H9 (cell line): Measurements from ENCODE around the gene DLL4. TPM values are rescaled to one million over a fixed set of nuclear protein-coding genes. Genes with fewer than 3 reads are reported as not detected.
A peak's percentile ranks its signal among the peaks of the same experiment; 100 is the strongest.

ENCODE experiments used
- DNase-seq: peaks from one replicate; pipeline ENCODE4 v3.0.0-alpha.2; 2017
- H2AFZ ChIP-seq: one replicate; pipeline ENCODE4 v1.6.1; 2013; ENCODE audit warnings: mild to moderate bottlenecking, low read length, control low read depth, moderate library complexity
- H2AK5ac ChIP-seq: 2 replicates; pipeline ENCODE4 v1.6.1; 2013; ENCODE audit warnings: low read length, control low read depth, mixed read lengths; ENCODE audit not compliant: insufficient read length
- H2BK120ac ChIP-seq: one replicate; pipeline ENCODE4 v1.6.1; 2013; ENCODE audit warnings: low read depth, mild to moderate bottlenecking, low read length, control low read depth, inconsistent platforms; ENCODE audit not compliant: poor library complexity, severe bottlenecking
- H2BK12ac ChIP-seq: 2 replicates; pipeline ENCODE4 v1.6.1; 2013; ENCODE audit warnings: low read length, control low read depth, mixed read lengths, low read depth; ENCODE audit not compliant: insufficient read length
- H2BK15ac ChIP-seq: 2 replicates; pipeline ENCODE4 v1.6.1; 2013; ENCODE audit warnings: low read depth, low read length, control low read depth
- H2BK20ac ChIP-seq: one replicate; pipeline ENCODE4 v1.6.1; 2013; ENCODE audit warnings: low read depth, mild to moderate bottlenecking, low read length, control low read depth, inconsistent platforms; ENCODE audit not compliant: poor library complexity, severe bottlenecking
- H2BK5ac ChIP-seq: 2 replicates; pipeline ENCODE4 v1.6.1; 2013; ENCODE audit warnings: low read length, control low read depth, mixed read lengths; ENCODE audit not compliant: insufficient read length
- H3K14ac ChIP-seq: 2 replicates; pipeline ENCODE4 v1.6.1; 2013; ENCODE audit warnings: low read length, control low read depth; ENCODE audit not compliant: insufficient read depth
- H3K18ac ChIP-seq: 2 replicates; pipeline ENCODE4 v1.6.1; 2013; ENCODE audit warnings: low read depth, mild to moderate bottlenecking, mixed read lengths, low read length, control low read depth; ENCODE audit not compliant: insufficient read length
- H3K23ac ChIP-seq: 2 replicates; pipeline ENCODE4 v1.6.1; 2013; ENCODE audit warnings: low read length, control low read depth, mixed read lengths, low read depth; ENCODE audit not compliant: insufficient read length
- H3K23me2 ChIP-seq: 2 replicates; pipeline ENCODE4 v1.6.1; 2013; ENCODE audit warnings: low read depth, mild to moderate bottlenecking, mixed read lengths, low read length, control low read depth; ENCODE audit not compliant: insufficient read length, poor library complexity, severe bottlenecking
- H3K27ac ChIP-seq: 2 replicates; pipeline ENCODE4 v1.5.1; 2013; ENCODE audit warnings: low read length, control low read depth, mixed read lengths, low read depth; ENCODE audit not compliant: insufficient read length
- H3K27me3 ChIP-seq: 2 replicates; pipeline ENCODE4 v1.6.1; 2013; ENCODE audit warnings: low read length, control low read depth, inconsistent platforms; ENCODE audit not compliant: insufficient read depth
- H3K4ac ChIP-seq: 2 replicates; pipeline ENCODE4 v1.6.1; 2013; ENCODE audit warnings: low read depth, mild to moderate bottlenecking, control low read depth, inconsistent platforms, low read length, moderate library complexity
- H3K4me1 ChIP-seq: 2 replicates; pipeline ENCODE4 v1.6.1; 2013; ENCODE audit warnings: low read length, control low read depth, inconsistent platforms; ENCODE audit not compliant: insufficient read depth
- H3K4me2 ChIP-seq: 2 replicates; pipeline ENCODE4 v1.6.1; 2013; ENCODE audit warnings: low read length, control low read depth, mixed read lengths; ENCODE audit not compliant: insufficient read length, insufficient read depth
- H3K56ac ChIP-seq: 2 replicates; pipeline ENCODE4 v1.6.1; 2013; ENCODE audit warnings: low read depth, mild to moderate bottlenecking, mixed read lengths, low read length, control low read depth; ENCODE audit not compliant: insufficient read length
- H3K79me1 ChIP-seq: 2 replicates; pipeline ENCODE4 v1.6.1; 2013; ENCODE audit warnings: low read depth, mild to moderate bottlenecking, moderate library complexity, low read length, control low read depth, inconsistent platforms; ENCODE audit not compliant: insufficient read depth, poor library complexity, severe bottlenecking
- H3K79me2 ChIP-seq: 2 replicates; pipeline ENCODE4 v1.6.1; 2013; ENCODE audit warnings: low read length, control low read depth, inconsistent platforms; ENCODE audit not compliant: insufficient read depth
- H3K9ac ChIP-seq: 2 replicates; pipeline ENCODE4 v1.6.1; 2013; ENCODE audit warnings: low read length, control low read depth, mixed read lengths; ENCODE audit not compliant: insufficient read length; ENCODE audit errors: extremely low read depth
- H3K9me3 ChIP-seq: one replicate; pipeline ENCODE4 v1.6.1; 2013; ENCODE audit warnings: low read depth, low read length, inconsistent platforms; ENCODE audit not compliant: control insufficient read depth
- H3T11ph ChIP-seq: one replicate; pipeline ENCODE4 v1.6.1; 2013; ENCODE audit warnings: mild to moderate bottlenecking, low read length, control low read depth, inconsistent platforms
- H4K20me1 ChIP-seq: one replicate; pipeline ENCODE4 v1.6.1; 2013; ENCODE audit not compliant: control insufficient read depth, insufficient read length, insufficient read depth
- H4K5ac ChIP-seq: 2 replicates; pipeline ENCODE4 v1.6.1; 2013; ENCODE audit warnings: low read depth, mild to moderate bottlenecking, mixed read lengths, low read length, control low read depth; ENCODE audit not compliant: insufficient read length
- H4K8ac ChIP-seq: replicated peaks from 2 replicates; pipeline ENCODE4 v1.6.1; 2013; ENCODE audit warnings: low read length, control low read depth, mixed read lengths, low read depth; ENCODE audit not compliant: insufficient read length
- H4K91ac ChIP-seq: 2 replicates; pipeline ENCODE4 v1.6.1; 2013; ENCODE audit warnings: low read depth, mild to moderate bottlenecking, moderate library complexity, mixed read lengths, low read length, control low read depth; ENCODE audit not compliant: insufficient read length
- H3K27ac Mint-ChIP-seq, 3 experiments: 2 replicates in 2 of 3; 3 replicates in 1 of 3; pipeline ENCODE4 v1.8.0; 2020 to 2021; ENCODE audit warnings: mixed read lengths in 3 of 3, mild to moderate bottlenecking in 1 of 3, moderate library complexity in 1 of 3
- H3K27me3 Mint-ChIP-seq: 2 replicates; pipeline ENCODE4 v1.8.0; 2021; ENCODE audit warnings: low read depth, mild to moderate bottlenecking, moderate library complexity, mixed read lengths
- H3K36me3 Mint-ChIP-seq, 3 experiments: 2 replicates in 2 of 3; 3 replicates in 1 of 3; pipeline ENCODE4 v1.8.0; 2020 to 2021; ENCODE audit warnings: low read depth in 3 of 3, mixed read lengths in 3 of 3; ENCODE audit not compliant: insufficient read depth in 1 of 3
- H3K4me1 Mint-ChIP-seq, 2 experiments: 2 replicates each; pipeline ENCODE4 v1.8.0; 2020; ENCODE audit warnings: mixed read lengths in 2 of 2
- H3K4me3 Mint-ChIP-seq, 2 experiments: 2 replicates in 1 of 2; 3 replicates in 1 of 2; pipeline ENCODE4 v1.8.0; 2020 to 2021; ENCODE audit warnings: mild to moderate bottlenecking in 2 of 2, mixed read lengths in 2 of 2, moderate library complexity in 1 of 2
- H3K9me3 Mint-ChIP-seq, 2 experiments: 2 replicates in 1 of 2; 3 replicates in 1 of 2; pipeline ENCODE4 v1.8.0; 2020; ENCODE audit warnings: mild to moderate bottlenecking in 2 of 2, mixed read lengths in 2 of 2, moderate library complexity in 1 of 2
- CTCF ChIP-seq: fragments of 200-600 bp; sonication (generic); conservative IDR thresholded peaks from 3 replicates; pipeline ENCODE4 v1.8.0; 2021; ENCODE audit warnings: antibody characterized with exemption, mild to moderate bottlenecking
- WGBS: extraction: QIAGEN DNeasy Blood & Tissue Kit; methylation state at CpG from one replicate; pipeline ENCODE4 v1.1.7; 2013; ENCODE audit warnings: missing lambda C conversion rate, low lambda C conversion rate, mixed read lengths; ENCODE audit not compliant: insufficient read length; ENCODE audit errors: extremely low coverage; 5-methylcytosine and 5-hydroxymethylcytosine counted together
- total RNA-seq: library from RNA; stranded (reverse); gene quantifications from 2 replicates; pipeline ENCODE4 v1.2.1, GENCODE V29; 2021

Gene DLL4
- total RNA-seq, 1 experiment from 2014 or later: 0.28 TPM

DNA sequence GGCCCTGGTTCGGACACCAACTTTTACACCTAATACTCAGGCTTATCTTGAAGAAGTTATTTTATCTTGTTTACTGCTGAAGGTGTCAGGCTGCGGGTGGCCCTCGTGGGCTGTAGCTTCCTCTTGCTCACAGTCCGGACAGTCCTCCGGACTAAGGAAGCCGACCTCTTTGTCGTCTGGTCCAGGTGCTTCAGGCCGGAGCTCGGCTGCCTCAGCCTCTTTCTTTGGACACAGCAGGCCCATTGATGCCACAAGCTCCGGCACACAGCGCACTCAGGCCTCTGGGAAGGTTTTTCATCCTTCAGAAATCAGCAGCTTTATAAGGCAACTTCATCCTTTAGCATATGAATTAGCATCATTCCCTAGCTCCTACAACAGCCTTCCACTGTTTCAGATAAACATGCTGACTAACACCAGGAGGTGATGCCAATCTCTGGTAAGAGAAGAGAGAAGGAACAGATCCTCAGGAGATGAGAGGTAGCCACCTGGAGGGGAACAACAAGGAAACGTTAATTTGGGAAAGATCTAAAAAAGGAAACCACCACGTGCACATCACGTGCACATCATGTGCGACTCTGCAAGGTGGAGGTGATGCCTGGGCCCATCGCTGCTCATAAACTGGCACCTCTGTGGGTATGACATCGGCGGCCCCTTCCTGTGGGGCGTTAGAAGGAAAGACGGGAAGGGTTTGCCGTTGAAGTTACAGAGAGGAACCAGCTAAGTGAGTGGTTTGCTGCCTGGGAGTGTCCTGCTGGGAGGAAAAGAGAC, 19.8 kb downstream of the DLL4 start:
- no peak overlapping the region for H3K4ac ChIP-seq
- H3K56ac ChIP-seq: no peak overlapping the region
- Mint-ChIP-seq H3K4me3 (no peak overlapping the region), H3K27me3 (peaks cover 30% of the 10 kb centered on the region), H3K27ac (peak overlapping the region in 1 of 3 experiments; percentile 42; a peak in 1 of 7 replicates), H3K4me1 (peaks cover 28 to 35% of the 10 kb centered on the region in 2 experiments), H3K36me3 (peaks cover 2% of the 10 kb centered on the region in 3 experiments; a peak in 6 of 7 replicates), H3K9me3 (no peaks in the 10 kb centered on the region)
- H2AK5ac ChIP-seq: no peak overlapping the region
- no peak overlapping the region for H2BK5ac ChIP-seq
- H3K79me2 ChIP-seq: no peaks in the 10 kb centered on the region; the same call in 1 of the 2 replicates
- no peak overlapping the region for H2BK120ac ChIP-seq
- H3K9ac ChIP-seq: no peak overlapping the region
- no peak overlapping the region for H2BK12ac ChIP-seq
- H4K8ac ChIP-seq: no peak overlapping the region
- WGBS: no CpG with 5 or more reads among the region's 21 CpGs
- H4K91ac ChIP-seq: no peak overlapping the region
- H3T11ph ChIP-seq: no peak overlapping the region
- no peak for TF ChIP-seq CTCF
- peaks cover 5% of the 10 kb centered on the region; the same call in 1 of the 2 replicates for H3K4me1 ChIP-seq
- no peak overlapping the region for H3K23ac ChIP-seq
- no peak overlapping the region for H3K18ac ChIP-seq
- H4K5ac ChIP-seq: no peak overlapping the region
- H3K79me1 ChIP-seq: no peaks in the 10 kb centered on the region
- no peaks in the 10 kb centered on the region for H3K27me3 ChIP-seq
- H2BK15ac ChIP-seq: no peak overlapping the region
- no peaks in the 10 kb centered on the region for H3K9me3 ChIP-seq
- H3K27ac ChIP-seq: no peak overlapping the region
- no peak overlapping the region for H3K4me2 ChIP-seq
- no peak overlapping the region for H2AFZ ChIP-seq
- DNase-seq: no peak
- no peak overlapping the region for H2BK20ac ChIP-seq
- no peaks in the 10 kb centered on the region for H4K20me1 ChIP-seq
- no peak overlapping the region for H3K14ac ChIP-seq
- peaks cover 15% of the 10 kb centered on the region for H3K23me2 ChIP-seq
